ENCODE results near the gene FBXL19. TPM values are rescaled to one million over a fixed set of nuclear protein-coding genes. Genes with fewer than 3 reads are reported as not detected.
A peak's percentile ranks its signal among the peaks of the same experiment; 100 is the strongest.

The FBXL19 gene
- total RNA-seq, 2 experiments from 2014 or later: 21.7 to 22.4 TPM

DNA sequence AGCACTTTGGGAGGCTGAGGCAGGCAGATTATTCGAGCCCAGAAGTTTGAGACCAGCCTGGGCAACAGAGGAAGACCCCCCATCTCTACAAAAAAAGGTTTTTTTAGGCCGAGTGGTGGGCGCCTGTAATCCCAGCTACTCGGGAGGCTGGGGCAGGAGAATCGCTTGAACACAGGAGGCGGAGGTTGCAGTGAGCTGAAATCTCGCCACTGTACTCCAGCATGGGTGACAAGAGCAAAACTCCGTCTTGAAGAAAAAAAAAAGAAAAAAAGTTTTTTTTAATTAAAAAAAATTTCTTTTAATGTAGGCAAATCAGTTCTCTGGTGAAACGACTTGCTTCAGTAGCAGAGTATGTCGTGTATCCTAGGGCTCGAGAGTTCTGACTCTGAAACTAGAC is 72.6 kb downstream of the FBXL19 start:
- ChIA-PET POLR2A (no interaction called here), CTCF (interaction anchor here (1.2 to 1.9 kb wide), 3 partner anchors 10 to 42 kb away, joined by 3 to 5 read pairs (median 4); no protein-coding TSS in a partner anchor)
- Mint-ChIP-seq H3K9me3 (no peaks in the 10 kb centered on the region), H3K36me3 (ENCODE audit: low read depth) (no peaks in the 10 kb centered on the region), H3K27me3 (peaks cover 8% of the 10 kb centered on the region), H3K4me1 (peaks cover 25% of the 10 kb centered on the region), H3K27ac (no peak overlapping the region), H3K4me3 (peak overlapping the region; percentile 77)
- no peak for DNase-seq

GRCh38 chr16:30996324-30996984 is 73.1 kb downstream of the FBXL19 start:
- peaks cover 25% of the 10 kb centered on the region for H3K4me1 Mint-ChIP-seq
- ChIA-PET POLR2A (no interaction called here), CTCF (interaction anchor here (1.2 to 1.9 kb wide), 3 partner anchors 11 to 42 kb away, joined by 3 to 5 read pairs (median 4); no protein-coding TSS in a partner anchor)
- H3K27me3 Mint-ChIP-seq: peaks cover 8% of the 10 kb centered on the region
- peak overlapping the region; percentile 82 for H3K27ac Mint-ChIP-seq
- no peak for DNase-seq
- H3K9me3 Mint-ChIP-seq: no peaks in the 10 kb centered on the region
- peak overlapping the region; percentile 77 for H3K4me3 Mint-ChIP-seq
- no peaks in the 10 kb centered on the region for H3K36me3 Mint-ChIP-seq (ENCODE audit: low read depth)

- ChIA-PET CTCF (interaction anchor here (1.6 to 1.9 kb wide), 2 partner anchors 12 to 13 kb away, joined by 4 to 5 read pairs; no protein-coding TSS in a partner anchor), POLR2A (no interaction called here)
- H3K9me3 Mint-ChIP-seq: no peaks in the 10 kb centered on the region
These were observed 73.8 kb downstream of the FBXL19 start for GRCh38 chr16:30996985-30997724.

DNA sequence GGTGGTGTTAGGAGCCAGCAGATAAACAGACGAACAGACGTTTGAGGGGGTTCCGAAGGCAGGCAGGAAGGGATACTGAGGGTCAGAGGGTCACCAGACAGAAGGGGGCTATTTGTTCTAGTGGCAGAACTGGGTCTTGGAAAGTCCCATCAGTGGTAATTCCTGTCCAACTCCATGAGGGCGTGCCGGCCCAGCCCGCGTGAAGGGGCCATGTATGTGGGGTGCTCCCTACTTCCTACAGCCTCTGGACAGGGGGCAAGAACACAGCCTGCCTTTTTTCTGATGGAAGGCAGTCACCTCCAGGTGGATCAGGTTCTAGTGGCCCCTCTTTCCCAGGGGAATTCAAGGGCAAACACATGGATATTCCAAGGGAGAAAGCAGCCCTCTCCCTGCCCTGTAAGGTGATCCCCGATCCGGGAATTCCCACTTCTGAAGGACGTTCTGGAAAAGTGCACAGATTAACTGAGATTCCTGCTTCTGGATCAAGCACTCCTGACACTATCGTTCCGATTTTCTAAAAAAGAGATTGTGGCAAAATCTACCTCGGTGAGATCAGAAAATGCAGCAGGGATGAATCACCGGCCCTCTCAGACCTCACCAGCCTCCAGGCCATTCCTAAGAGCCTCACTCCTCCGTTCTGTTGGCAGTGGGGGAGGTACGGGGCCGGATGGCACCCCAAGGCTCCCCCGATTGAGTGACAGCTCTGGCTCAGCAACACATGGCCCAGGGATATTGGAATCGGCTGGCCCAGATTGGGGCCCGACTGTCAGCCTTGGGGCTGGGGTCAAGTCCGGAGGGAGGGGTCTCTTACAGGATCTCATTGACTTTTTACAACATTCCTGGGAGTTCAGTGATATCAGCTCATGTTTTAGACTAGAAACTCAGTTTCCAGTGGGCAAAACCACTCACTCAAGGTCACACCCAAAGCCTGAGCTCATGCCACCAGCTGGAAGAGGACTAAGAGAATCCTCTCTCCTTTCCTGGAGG is 74.6 kb downstream of the FBXL19 start:
- Mint-ChIP-seq H3K27me3 (peaks cover 8% of the 10 kb centered on the region), H3K27ac (peak overlapping the region; percentile 41), H3K9me3 (no peaks in the 10 kb centered on the region), H3K4me3 (peak overlapping the region; percentile 77), H3K4me1 (peaks cover 17% of the 10 kb centered on the region), H3K36me3 (ENCODE audit: low read depth) (no peaks in the 10 kb centered on the region)
- DNase-seq: no peak
- ChIA-PET CTCF (interaction anchor here (1.3 to 1.9 kb wide), 2 partner anchors 11 to 13 kb away, joined by 3 to 5 read pairs; no protein-coding TSS in a partner anchor), POLR2A (interaction anchor here (0.7 kb wide), 1 partner anchor 97 kb away, joined by 3 read pairs; no protein-coding TSS in a partner anchor)

More at GRCh38 chr16:30996985-30997724, 73.8 kb downstream of the FBXL19 start:
- H3K4me1 Mint-ChIP-seq: peaks cover 25% of the 10 kb centered on the region
- peaks cover 8% of the 10 kb centered on the region for H3K27me3 Mint-ChIP-seq
- peak; percentile 81 for DNase-seq
- H3K27ac Mint-ChIP-seq: peak overlapping the region; percentile 82
- H3K4me3 Mint-ChIP-seq: peak overlapping the region; percentile 77
- H3K36me3 Mint-ChIP-seq (ENCODE audit: low read depth): no peaks in the 10 kb centered on the region

Small RNAs within 50 kb of the gene (microRNA-seq; reads per million reads assigned to microRNA genes)
- gene MIR4519 (ENCODE audit: borderline microRNAs expressed, borderline replicate concordance) (not detected), gene MIR762 (ENCODE audit: borderline microRNAs expressed, borderline replicate concordance) (0.84 reads per million)

Other genes starting within 250 kb of the FBXL19 start
- 10 to 100 TPM; 81.7 to 86.1 TPM for gene SRCAP, start 224.4 kb upstream of the FBXL19 start, total RNA-seq
- gene PHKG2, start 175.1 kb upstream of the FBXL19 start, total RNA-seq: 10 to 100 TPM; 41.1 to 43.4 TPM
- gene CFAP119, start 161.5 kb upstream of the FBXL19 start, total RNA-seq: 1 to 10 TPM; 2.2 to 3.0 TPM
- gene RNF40, start 161.2 kb upstream of the FBXL19 start, total RNA-seq: 100 to 1,000 TPM in 1 of 2 experiments, 10 to 100 TPM in 1; 81.9 to 101 TPM
- 1 to 10 TPM; 1.4 TPM for gene ZNF629, start 136.4 kb upstream of the FBXL19 start, total RNA-seq
- 10 to 100 TPM; 21.8 to 22.1 TPM for gene BCL7C, start 29.5 kb upstream of the FBXL19 start, total RNA-seq
- under 1 TPM; 0.22 to 0.31 TPM for gene CTF1, start 27.0 kb upstream of the FBXL19 start, total RNA-seq
- gene ORAI3, start 25.5 kb downstream of the FBXL19 start, total RNA-seq: 10 to 100 TPM; 18.4 to 19.0 TPM
- 10 to 100 TPM; 26.5 to 26.6 TPM for gene SETD1A, start 34.2 kb downstream of the FBXL19 start, total RNA-seq
- gene HSD3B7, start 61.6 kb downstream of the FBXL19 start, total RNA-seq: 1 to 10 TPM; 3.4 to 3.5 TPM
- gene STX1B, start 87.1 kb downstream of the FBXL19 start, total RNA-seq: 1 to 10 TPM in 1 of 2 experiments, under 1 TPM in 1; 0.62 to 1.1 TPM
- 10 to 100 TPM; 48.0 to 56.7 TPM for gene STX4, start 110.0 kb downstream of the FBXL19 start, total RNA-seq
- 10 to 100 TPM; 11.2 to 12.9 TPM for gene ZNF668, start 150.7 kb downstream of the FBXL19 start, total RNA-seq
- gene ZNF646, start 150.8 kb downstream of the FBXL19 start, total RNA-seq: 10 to 100 TPM; 28.3 to 33.3 TPM
- 1 to 10 TPM; 3.5 to 5.7 TPM for gene PRSS53, start 165.4 kb downstream of the FBXL19 start, total RNA-seq
- 10 to 100 TPM; 55.5 to 59.3 TPM for gene VKORC1, start 171.2 kb downstream of the FBXL19 start, total RNA-seq
- 10 to 100 TPM; 23.0 to 23.5 TPM for gene BCKDK, start 184.8 kb downstream of the FBXL19 start, total RNA-seq
- gene KAT8, start 194.1 kb downstream of the FBXL19 start, total RNA-seq: 10 to 100 TPM; 63.4 to 67.7 TPM
- under 1 TPM in 1 of 2 experiments, not detected in 1; 0.17 TPM for gene PRSS8, start 212.2 kb downstream of the FBXL19 start, total RNA-seq
- 1 to 10 TPM in 1 of 2 experiments, under 1 TPM in 1; 0.89 to 1.7 TPM for gene PRSS36, start 226.5 kb downstream of the FBXL19 start, total RNA-seq

All from activated CD4-positive, alpha-beta T cell treated with anti-CD3 and anti-CD28 coated beads, Interleukin-2, amount 10 ng/mL, durations not matched to agents 7 days and 5 days (primary cell).